ENCODE results near the gene FADS2. TPM values are rescaled to one million over a fixed set of nuclear protein-coding genes. Genes with fewer than 3 reads are reported as not detected.
A peak's percentile ranks its signal among the peaks of the same experiment; 100 is the strongest.

The FADS2 gene
- total RNA-seq, 1 experiment from 2014 or later: 423 TPM

- peak; percentile 85 for TF ChIP-seq MYBL2 (CRISPR knock-in tag; IDR thresholded peaks at IDR 0.05)
- no peak for TF ChIP-seq FOXJ3 (CRISPR knock-in tag; IDR thresholded peaks at IDR 0.05; ENCODE audit: borderline replicate concordance)
- TF ChIP-seq SP1 (CRISPR knock-in tag; conservative IDR thresholded peaks at IDR 0.05): peak; percentile 57
- TF ChIP-seq MAX (CRISPR knock-in tag; IDR thresholded peaks at IDR 0.05): peak; percentile 10
- TF ChIP-seq, protein P1, sequence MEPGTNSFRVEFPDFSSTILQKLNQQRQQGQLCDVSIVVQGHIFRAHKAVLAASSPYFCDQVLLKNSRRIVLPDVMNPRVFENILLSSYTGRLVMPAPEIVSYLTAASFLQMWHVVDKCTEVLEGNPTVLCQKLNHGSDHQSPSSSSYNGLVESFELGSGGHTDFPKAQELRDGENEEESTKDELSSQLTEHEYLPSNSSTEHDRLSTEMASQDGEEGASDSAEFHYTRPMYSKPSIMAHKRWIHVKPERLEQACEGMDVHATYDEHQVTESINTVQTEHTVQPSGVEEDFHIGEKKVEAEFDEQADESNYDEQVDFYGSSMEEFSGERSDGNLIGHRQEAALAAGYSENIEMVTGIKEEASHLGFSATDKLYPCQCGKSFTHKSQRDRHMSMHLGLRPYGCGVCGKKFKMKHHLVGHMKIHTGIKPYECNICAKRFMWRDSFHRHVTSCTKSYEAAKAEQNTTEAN (CRISPR knock-in tag; IDR thresholded peaks at IDR 0.05): 0 out of 2 replicates have a peak, but pooled peaks have one; percentile 37
- TF ChIP-seq ELF4 (CRISPR knock-in tag; IDR thresholded peaks at IDR 0.05; ENCODE audit: low read depth): 0 out of 2 replicates have a peak, but pooled peaks have one; percentile 64
- TF ChIP-seq EMX1 (CRISPR knock-in tag; IDR thresholded peaks at IDR 0.05): peak; percentile 0; the same call in 1 of the 2 replicates
- TF ChIP-seq, protein P2, sequence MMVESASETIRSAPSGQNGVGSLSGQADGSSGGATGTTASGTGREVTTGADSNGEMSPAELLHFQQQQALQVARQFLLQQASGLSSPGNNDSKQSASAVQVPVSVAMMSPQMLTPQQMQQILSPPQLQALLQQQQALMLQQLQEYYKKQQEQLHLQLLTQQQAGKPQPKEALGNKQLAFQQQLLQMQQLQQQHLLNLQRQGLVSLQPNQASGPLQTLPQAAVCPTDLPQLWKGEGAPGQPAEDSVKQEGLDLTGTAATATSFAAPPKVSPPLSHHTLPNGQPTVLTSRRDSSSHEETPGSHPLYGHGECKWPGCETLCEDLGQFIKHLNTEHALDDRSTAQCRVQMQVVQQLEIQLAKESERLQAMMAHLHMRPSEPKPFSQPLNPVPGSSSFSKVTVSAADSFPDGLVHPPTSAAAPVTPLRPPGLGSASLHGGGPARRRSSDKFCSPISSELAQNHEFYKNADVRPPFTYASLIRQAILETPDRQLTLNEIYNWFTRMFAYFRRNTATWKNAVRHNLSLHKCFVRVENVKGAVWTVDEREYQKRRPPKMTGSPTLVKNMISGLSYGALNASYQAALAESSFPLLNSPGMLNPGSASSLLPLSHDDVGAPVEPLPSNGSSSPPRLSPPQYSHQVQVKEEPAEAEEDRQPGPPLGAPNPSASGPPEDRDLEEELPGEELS (CRISPR knock-in tag; IDR thresholded peaks at IDR 0.05): peak; percentile 29
- TF ChIP-seq NR1H2 (CRISPR knock-in tag; IDR thresholded peaks at IDR 0.05): no peak
- TF ChIP-seq TCF7 (CRISPR knock-in tag; IDR thresholded peaks at IDR 0.05; ENCODE audit: low read depth): 0 out of 2 replicates have a peak, but pooled peaks have one; percentile 46
- TF ChIP-seq FOXP1 (CRISPR knock-in tag; IDR thresholded peaks at IDR 0.05; ENCODE audit: borderline replicate concordance): no peak; the same call in 1 of the 2 replicates
- TF ChIP-seq IRF2 (CRISPR knock-in tag; IDR thresholded peaks at IDR 0.05; ENCODE audit: borderline replicate concordance, low read depth): no peak
- TF ChIP-seq ATF1 (CRISPR knock-in tag; IDR thresholded peaks at IDR 0.05): 0 out of 2 replicates have a peak, but pooled peaks have one; percentile 36
- TF ChIP-seq ZNF416 (CRISPR knock-in tag; IDR thresholded peaks at IDR 0.05): peak; percentile 49; the same call in 1 of the 2 replicates
- TF ChIP-seq SMAD3 (CRISPR knock-in tag; IDR thresholded peaks at IDR 0.05; ENCODE audit: borderline replicate concordance): peak; percentile 13
- TF ChIP-seq KAT7 (CRISPR knock-in tag; IDR thresholded peaks at IDR 0.05; ENCODE audit: borderline replicate concordance): peak; percentile 79; the same call in 1 of the 2 replicates
- peak; percentile 90 for TF ChIP-seq ZNF423 (CRISPR knock-in tag; IDR thresholded peaks at IDR 0.05)
- TF ChIP-seq, protein P3, sequence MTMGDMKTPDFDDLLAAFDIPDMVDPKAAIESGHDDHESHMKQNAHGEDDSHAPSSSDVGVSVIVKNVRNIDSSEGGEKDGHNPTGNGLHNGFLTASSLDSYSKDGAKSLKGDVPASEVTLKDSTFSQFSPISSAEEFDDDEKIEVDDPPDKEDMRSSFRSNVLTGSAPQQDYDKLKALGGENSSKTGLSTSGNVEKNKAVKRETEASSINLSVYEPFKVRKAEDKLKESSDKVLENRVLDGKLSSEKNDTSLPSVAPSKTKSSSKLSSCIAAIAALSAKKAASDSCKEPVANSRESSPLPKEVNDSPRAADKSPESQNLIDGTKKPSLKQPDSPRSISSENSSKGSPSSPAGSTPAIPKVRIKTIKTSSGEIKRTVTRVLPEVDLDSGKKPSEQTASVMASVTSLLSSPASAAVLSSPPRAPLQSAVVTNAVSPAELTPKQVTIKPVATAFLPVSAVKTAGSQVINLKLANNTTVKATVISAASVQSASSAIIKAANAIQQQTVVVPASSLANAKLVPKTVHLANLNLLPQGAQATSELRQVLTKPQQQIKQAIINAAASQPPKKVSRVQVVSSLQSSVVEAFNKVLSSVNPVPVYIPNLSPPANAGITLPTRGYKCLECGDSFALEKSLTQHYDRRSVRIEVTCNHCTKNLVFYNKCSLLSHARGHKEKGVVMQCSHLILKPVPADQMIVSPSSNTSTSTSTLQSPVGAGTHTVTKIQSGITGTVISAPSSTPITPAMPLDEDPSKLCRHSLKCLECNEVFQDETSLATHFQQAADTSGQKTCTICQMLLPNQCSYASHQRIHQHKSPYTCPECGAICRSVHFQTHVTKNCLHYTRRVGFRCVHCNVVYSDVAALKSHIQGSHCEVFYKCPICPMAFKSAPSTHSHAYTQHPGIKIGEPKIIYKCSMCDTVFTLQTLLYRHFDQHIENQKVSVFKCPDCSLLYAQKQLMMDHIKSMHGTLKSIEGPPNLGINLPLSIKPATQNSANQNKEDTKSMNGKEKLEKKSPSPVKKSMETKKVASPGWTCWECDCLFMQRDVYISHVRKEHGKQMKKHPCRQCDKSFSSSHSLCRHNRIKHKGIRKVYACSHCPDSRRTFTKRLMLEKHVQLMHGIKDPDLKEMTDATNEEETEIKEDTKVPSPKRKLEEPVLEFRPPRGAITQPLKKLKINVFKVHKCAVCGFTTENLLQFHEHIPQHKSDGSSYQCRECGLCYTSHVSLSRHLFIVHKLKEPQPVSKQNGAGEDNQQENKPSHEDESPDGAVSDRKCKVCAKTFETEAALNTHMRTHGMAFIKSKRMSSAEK (CRISPR knock-in tag; IDR thresholded peaks at IDR 0.05; ENCODE audit: borderline replicate concordance): peak; percentile 66; the same call in 1 of the 2 replicates
- peak; percentile 50; the same call in 1 of the 2 replicates for TF ChIP-seq ZNF219 (CRISPR knock-in tag; IDR thresholded peaks at IDR 0.05; ENCODE audit: borderline replicate concordance)
- TF ChIP-seq CREM (CRISPR knock-in tag; IDR thresholded peaks at IDR 0.05): peak; percentile 53; the same call in 1 of the 2 replicates
- TF ChIP-seq RELA (CRISPR knock-in tag; IDR thresholded peaks at IDR 0.05; ENCODE audit: borderline replicate concordance): 0 out of 2 replicates have a peak, but pooled peaks have one; percentile 69
These were observed at the start of gene FADS2 (continued) for GRCh38 chr11:61827571-61828378.

Data from WTC11 (cell line).